GM21447 (cell line): ENCODE measurements around the gene MTMR10.

Source experiments
- ATAC-seq: cut with Tn5 transposase; IDR thresholded peaks from one replicate; pipeline ENCODE4 v1.9.1; 2021; ENCODE audit not compliant: unreplicated experiment

The MTMR10 gene

DNA sequence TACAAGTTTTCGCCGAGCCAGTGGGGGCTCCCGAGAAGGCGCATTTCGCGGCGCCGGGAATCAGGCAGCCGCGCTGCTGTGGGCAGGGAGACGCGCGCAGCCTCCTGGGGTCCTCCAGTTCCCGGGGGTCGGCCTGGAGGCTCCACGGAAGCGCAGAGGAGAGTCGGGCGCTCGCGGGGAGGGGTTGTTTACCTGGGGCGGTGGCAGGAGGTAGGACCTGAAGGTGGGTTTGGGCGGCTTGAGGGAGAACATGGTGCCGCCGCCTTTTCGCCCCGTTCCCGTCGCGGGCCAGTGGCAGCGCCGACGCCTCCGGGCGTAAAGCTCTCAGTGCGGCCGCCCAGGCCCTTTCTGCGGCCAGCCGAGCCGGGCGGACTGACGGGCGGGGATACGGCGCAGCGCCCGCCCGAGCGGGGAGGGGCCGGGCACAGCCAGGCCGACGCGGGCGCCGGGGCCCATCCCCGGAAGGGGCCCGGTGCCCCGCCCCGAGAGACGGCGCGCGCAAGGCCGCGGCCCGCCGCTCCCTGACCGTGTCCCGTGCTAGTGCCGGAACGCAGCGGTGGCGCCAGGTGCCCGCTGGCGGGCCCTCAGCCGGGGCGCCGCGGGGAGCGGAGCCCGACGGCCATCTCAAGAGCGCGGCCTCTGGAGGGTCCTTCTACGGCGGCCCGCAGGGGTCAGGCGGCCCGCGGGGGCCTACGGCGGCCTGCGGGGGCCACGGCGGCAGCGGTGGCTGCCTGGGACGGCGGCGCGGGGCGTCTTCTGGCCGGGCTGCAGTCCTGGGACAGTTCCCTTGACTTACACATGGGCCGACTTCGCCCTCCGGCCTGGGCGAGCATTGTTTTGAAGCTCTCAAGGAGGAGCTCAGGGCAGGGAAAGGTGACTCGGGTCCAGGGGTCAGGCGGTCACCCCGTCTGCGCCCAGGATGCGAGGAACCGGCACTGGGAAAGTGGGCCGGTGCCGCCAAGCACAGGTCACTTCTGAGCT lies at the start of gene MTMR10:
TSS of gene MTMR10 (minus strand) at position 374 of the 981 bp plus-strand sequence. CDS start at position 252, 122 bp downstream.
- ATAC-seq, result peak; percentile 82

DNA sequence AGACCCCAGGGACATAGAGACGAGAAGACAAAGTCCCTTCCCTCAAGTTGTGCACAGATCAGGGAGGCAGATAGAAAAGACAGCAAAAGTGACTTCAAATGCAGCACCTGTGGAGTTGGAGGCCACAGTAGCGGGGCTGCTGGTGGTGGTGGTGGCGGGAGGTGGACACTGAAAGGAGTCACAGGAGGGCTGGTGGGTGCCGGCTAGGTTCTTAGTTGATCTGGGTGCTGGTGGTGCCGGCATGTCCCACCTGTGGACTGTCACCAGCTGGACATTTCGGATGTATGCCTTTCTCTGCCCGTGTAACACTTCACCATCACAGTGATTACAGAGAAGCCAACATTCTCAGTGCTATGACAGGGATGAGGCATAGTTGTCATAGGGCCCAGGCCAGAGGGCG lies 49.2 kb upstream of the MTMR10 start:
- ATAC-seq, result no peak

- no peak for ATAC-seq
Observed at GRCh38 chr15:31039961-31040360, 48.5 kb upstream of the MTMR10 start.

GRCh38 chr15:31037731-31038477 lies 46.5 kb upstream of the MTMR10 start:
- no peak for ATAC-seq

DNA sequence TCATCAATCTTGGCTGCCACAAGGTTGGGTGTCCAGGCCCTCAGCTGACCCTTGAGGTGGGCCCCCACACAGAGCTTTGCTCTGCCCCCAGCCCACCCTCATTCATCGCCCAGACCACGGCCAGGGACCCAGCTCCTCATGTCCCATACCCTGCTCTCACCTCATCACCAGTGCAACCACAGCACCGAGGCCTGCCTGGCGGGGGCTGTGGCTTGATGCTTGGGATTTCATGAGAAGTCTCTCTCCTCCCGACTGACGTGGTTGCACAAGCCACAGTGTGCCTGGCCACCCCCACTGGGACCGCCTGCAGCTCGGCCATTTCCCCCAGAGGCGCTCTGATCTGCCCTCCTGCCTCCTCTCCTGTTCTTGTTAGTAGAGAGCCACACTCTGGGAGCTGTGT lies 45.4 kb upstream of the MTMR10 start:
- ATAC-seq, result no peak

DNA sequence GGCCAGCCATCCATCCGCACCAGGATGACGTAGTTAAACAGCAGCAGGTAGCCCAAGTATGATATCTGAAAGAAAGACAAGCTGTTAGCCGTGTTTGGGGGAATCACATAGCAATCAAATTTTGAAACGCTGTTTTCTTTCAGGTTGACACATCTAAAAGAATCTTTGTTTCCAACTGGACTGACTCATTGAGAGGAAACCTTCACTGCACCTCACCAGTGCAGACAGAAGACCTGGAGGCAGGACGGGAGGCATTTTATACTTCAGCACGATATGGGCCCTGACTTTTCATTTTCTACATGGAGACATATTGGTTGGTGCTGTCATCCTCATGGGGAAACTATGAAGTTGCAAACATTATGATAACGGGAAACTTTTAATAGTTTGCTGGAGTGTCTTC lies 44.2 kb upstream of the MTMR10 start:
- ATAC-seq, result no peak

GRCh38 chr15:31034152-31034551 lies 42.7 kb upstream of the MTMR10 start:
- no peak for ATAC-seq

DNA sequence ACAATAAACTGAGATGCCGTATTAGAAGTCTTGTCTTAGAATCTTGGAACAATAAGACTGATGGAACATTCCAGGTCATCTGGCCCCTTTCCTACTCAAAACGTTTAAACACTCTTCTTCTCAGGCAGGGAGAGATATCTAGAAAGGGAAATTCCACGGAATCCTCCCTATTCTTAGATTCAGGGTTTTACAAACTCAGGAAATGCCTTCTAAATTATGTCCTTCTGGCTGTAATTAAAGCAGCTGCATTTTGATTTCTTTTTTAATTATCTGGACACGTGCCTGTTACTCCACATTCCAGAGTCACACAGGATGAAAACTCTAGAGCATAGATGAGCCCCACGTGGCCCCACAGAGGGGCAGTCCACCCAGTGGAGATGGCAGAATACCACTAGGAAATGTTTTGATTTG lies 41.5 kb upstream of the MTMR10 start:
- ATAC-seq, result no peak

- peak; percentile 88 for ATAC-seq
Observed at GRCh38 chr15:31031471-31032067, 40.1 kb upstream of the MTMR10 start.

DNA sequence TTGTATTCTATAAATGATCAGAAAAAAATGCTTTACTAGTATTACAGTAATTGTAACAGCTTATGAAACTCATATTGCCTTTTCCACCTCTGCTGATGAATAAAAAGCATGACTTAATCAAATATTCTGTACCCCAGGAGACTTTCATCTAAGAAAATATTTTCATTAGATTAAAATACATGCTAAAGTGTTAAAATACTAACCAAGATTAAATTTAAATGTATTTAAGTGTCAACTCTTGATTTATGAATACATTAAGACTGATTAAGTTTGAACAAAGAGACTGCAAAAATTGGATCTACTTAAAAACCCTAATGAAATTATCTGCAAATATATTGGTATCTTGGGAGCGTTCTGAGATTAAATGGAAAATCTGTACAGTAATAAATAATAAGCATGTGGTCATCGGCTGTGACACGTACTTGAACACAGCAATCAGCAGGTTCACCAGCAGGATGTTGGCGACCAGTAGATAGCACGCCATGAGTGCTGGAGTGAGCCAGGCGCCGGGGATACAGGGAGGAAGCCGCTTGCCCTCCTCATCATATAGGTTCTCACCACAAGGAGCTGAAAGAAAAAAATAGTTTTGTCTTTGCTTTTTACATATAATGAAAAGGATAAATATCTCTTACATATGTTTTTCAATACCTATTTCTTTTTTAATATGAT lies 36.6 kb upstream of the MTMR10 start:
- ATAC-seq, result no peak

DNA sequence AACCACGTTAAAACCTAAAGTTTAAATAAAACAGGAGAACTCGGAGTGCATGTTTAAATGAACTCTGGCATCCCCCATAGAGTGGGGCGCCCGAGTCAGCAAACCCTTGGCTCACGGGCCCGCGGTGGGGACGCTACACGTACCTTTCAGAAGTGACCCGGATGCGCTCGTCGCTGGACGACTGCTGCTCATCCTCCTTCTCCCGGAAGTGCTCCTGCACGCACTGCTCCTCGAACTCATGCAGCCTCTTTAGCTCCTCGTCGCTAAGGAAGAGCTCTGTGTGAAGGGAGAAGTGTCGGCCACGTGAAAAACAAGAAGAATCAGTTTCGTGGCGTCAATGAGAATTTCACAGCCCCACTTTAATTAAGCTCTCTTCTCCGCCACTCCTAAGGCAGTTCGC lies 34.6 kb upstream of the MTMR10 start:
- no peak for ATAC-seq

DNA sequence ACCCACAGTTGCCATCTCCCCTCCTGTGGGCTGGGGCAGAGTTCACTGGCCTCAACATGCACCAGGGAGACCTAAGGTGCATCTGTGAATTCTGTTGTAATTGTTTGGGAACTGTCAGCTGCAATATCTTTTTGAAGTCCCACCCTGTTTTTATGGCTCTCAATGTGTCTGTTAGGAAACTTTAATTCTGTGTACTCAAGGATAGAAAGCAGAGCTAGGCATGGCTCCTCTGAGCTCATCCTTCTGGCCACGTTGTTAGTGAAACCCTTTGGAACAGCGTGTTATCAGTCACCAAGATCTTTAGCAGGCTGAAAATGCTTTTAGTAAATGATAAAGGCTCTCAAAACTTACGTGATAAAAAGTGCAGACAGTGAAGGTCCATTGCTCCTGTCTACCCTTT lies 33.6 kb upstream of the MTMR10 start:
- ATAC-seq, result no peak

- ATAC-seq, result no peak
Observed at GRCh38 chr15:31024330-31024729, 32.9 kb upstream of the MTMR10 start.

- ATAC-seq, result no peak
Observed at GRCh38 chr15:31023841-31024240, 32.4 kb upstream of the MTMR10 start.

DNA sequence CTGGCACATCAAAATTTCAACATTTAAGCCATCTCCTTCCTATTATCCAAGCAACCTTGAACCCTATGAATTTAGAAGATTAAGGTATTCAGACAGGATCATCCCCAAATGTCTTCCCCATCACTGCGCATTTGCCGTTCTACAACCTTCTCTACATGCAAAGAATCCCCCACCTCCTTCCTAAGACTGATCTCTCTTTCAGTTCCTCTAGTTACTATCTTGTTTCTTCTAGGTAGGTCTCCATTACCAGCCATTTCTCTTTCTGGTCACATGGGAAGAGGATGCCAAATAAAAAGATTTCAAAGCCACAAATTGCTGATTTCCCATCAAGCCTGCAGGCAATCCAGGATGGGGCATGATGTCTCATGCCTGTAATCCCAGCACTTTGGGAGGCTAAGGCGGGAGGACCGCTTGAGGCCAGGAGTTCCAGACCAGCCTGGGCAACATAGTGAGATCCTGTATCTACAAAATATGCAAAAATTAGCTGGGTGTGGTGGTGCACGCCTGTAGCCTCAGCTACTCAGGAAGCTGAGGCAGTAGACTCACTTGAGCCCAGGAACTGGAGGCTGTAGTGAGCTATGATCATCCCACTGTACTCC lies 29.7 kb upstream of the MTMR10 start:
- ATAC-seq, result no peak

DNA sequence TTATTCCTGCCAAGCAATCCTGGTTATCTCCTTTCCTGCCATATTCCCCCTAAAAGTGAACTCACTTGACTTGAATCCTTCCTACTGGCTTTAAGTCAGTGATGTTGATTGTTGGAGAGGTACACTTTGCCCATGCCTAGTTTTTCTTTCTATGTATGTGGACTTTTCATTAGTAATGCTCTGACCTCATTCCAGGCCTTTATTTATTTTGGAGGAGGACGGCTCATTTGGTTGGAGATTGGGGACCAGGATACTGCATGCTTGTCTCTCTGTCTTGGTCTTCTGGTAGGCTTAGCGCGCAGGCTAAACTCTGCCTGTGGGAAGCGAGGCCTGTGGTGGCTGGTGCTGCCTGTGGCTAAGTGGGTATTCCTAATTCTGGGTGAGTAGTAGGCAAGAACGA lies 29.1 kb upstream of the MTMR10 start:
- ATAC-seq, result no peak

GRCh38 chr15:31019986-31020385 lies 28.6 kb upstream of the MTMR10 start:
- ATAC-seq, result no peak

- ATAC-seq, result no peak
Observed at GRCh38 chr15:31017311-31017710, 25.9 kb upstream of the MTMR10 start.

DNA sequence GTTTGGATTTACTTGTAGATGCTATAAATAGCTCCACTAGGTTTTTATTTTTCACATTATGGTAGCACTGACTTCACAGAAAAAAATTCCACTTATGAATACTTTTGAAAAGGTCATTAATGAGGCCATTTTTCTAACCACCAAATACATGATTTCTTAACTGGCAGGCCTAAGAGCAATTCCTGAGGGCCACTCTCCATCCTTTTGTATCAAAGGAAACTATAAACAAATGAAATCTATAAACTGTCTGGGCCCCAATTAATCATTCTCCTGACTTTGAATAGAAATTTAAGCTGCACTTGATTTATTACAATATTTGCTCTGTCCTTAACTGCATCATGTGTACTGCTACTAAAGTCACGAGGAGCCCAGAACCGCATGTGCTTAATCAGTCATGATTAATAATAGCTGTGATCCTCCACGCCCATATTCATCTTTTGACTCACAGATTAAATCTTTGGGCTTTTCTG lies 25.1 kb upstream of the MTMR10 start:
- ATAC-seq, result no peak

DNA sequence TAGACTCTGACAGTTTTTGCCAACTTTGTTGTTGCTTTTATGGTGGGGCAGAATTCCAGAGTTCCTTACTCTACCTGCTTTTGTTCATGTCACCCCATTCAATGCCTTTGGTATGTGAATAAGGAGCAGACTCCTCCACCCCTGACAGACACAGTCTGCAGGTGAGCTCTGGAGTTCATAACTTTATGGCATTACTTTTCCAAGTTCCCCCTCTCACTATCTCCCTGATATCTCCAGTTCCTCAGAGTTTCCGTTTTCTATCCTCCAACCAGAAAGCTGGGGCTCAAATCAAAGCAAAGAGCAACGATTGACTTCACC lies 23.1 kb upstream of the MTMR10 start:
- ATAC-seq, result no peak
